HG03095 (cell line): Measurements from ENCODE around the gene PLXND1.
"Not testable (repeated sequence)": the region's sequence is repeated elsewhere in the genome, so short reads cannot be mapped to it uniquely, and the experiment has no call there.

Source experiments
- ATAC-seq: cut with Tn5 transposase; IDR thresholded peaks from one replicate; pipeline ENCODE4 v1.9.1; 2021; ENCODE audit warnings: moderate library complexity; ENCODE audit not compliant: unreplicated experiment

Gene PLXND1

DNA sequence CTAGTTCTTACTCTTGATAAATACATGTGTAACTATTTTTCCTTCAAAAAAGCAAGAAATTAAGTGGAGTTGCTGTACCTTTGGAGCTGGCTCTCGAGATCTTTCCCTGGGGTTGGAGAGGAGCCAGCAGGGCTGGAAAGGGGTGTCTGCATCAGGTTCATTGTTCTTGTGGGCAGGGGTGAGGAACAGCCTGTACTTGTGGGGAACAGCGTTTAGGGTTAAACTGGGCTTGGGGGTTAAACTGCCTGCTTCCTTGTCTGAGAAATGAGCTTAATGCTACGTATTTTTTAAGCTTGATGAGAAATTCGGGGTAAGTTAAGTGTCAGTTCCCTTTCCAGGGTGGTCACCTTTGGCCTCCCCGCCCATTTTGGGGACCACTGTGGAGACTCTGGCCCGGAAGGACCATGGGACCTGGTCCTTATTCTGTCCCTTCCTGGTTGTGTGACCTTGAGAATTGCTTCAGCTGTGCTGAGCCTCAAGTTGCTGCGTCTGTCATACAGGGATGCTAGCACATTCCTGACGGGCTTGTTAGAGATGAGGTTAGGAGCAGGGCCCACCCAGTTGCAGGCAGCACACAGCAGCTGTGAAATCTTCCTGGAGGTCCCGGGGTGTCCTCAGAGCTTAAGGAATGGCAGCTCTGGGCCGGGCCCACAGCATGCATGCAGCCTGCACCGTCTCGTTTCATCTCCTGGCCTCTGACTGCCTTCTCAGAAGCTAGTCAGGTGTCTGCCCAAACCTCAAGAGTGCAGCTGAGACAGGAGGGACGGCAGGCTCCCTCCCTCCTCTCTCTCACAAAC is 51.9 kb downstream of the PLXND1 start:
- no peak for ATAC-seq

DNA sequence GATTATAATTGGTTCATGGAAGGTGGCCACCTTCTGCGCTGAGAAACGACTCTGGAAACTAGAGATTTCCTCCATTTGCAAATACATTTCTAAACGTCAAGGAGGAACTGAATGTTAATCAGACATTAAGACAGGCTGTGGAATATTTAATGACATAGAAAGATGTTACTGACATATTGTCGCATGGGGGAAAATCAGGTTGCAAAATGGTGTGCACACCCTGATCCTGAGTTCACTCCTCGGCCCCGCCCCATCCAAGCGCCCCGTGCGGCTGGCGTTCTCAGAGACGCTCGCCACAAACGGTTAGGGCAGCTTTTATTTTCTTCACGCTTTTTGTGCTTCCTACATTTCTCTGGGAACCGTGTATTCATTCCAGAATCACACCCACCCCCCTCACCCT is 52.8 kb downstream of the PLXND1 start:
- no peak for ATAC-seq

DNA sequence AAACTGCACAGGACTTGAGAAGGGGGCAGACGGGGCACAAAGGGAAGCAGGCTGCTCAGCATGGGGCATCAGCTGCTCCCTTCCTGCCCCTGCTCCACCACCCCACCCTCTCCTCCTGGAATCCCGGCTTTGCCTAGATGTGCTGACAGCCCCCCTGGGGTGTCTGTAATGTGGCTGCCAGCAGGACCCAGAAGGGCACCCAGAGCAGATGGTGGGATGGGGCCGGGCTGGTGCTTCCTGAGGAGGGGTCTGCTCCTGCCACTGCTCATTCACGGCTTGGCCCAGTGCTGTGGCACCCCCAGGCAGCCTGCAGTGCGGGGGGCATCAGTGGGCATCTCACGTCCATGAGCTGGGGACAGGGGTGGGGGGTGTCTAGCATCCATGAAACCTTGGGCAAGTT is 53.3 kb downstream of the PLXND1 start:
- no peak for ATAC-seq

DNA sequence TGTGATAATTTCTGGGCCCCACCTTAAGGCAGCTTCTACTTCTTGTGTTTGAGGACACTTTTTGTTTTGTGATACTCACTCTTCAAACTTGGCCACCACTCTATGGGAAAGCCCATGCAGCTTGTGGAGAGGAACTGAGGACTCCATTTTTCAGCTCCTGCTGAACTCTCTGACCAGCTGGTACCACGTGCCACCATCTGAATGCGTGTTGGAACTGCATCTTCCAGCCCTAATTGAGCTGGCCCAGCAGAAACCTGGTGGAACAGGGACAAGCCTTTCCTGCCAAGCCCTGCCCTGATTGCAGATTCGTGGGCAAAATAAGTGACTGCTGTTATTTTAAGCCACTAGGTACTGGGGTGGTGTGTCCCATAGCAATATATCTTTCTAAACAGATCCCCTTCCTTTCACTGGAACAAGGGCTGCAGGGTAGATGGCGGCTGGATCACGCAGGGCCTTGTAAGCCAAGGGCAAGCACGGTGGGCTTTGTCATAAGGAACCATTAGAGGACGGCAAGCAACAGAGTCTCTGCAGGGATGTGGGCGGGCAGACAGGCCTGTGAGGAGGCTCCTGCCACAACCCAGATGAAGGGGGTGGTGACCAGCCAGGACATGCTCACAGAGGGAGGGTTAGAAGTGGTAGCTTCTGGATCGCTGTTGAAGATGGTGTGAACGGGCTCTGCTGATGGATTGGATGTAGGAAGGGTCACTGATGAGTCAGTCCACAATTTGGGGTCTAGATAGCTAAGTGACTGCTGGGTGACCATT is 54.0 kb downstream of the PLXND1 start:
- ATAC-seq, result no peak

DNA sequence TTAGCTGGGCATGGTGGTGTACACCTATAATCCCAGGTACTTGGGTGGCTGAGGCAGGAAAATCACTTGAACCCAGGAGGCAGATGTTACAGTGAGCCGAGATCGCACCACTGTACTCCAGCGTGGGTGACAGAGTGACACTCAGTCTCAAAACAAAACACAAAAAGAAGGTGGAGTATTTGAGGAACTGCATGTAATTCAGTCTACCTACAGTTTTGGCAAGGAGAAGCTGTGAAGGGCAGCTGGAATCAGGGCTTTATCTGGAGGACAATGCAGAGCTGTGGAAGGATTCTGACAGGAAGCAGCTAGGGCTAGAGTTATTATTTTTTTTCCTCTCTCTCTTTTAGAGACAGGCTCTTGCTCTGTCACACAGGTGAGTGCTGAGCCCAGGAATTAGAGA is 56.7 kb downstream of the PLXND1 start:
- ATAC-seq, result no peak

DNA sequence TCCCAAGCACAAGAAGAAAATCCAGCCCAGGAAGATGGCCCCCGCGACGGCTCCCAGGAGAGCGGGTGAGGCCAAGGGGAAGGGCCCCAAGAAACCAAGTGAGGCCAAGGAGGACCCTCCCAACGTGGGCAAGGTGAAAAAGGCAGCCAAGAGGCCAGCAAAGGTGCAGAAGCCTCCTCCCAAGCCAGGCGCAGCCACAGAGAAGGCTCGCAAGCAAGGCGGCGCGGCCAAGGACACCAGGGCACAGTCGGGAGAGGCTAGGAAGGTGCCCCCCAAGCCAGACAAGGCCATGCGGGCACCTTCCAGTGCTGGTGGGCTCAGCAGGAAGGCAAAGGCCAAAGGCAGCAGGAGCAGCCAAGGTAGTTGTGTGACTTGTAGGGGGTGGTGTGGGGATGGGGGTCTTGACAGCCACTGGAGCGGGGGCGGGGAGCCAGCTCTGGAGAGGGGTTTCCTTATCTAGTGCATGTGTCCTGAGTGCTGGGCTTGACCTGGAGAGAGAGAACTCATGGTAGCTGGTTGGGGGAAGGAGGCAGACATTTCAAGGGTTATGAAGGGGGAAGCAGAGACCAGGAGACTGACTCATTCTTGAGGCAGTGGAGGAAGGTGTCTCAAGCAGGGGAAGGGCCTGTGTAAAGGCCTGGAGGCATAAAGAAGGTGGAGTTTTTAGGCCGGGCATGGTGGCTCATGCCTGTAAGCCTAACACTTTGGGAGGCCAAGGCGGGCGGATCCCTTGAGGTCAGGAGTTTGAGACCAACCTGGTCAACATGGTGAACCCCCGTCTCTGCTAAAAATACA is 57.3 kb downstream of the PLXND1 start:
- ATAC-seq, result no peak

DNA sequence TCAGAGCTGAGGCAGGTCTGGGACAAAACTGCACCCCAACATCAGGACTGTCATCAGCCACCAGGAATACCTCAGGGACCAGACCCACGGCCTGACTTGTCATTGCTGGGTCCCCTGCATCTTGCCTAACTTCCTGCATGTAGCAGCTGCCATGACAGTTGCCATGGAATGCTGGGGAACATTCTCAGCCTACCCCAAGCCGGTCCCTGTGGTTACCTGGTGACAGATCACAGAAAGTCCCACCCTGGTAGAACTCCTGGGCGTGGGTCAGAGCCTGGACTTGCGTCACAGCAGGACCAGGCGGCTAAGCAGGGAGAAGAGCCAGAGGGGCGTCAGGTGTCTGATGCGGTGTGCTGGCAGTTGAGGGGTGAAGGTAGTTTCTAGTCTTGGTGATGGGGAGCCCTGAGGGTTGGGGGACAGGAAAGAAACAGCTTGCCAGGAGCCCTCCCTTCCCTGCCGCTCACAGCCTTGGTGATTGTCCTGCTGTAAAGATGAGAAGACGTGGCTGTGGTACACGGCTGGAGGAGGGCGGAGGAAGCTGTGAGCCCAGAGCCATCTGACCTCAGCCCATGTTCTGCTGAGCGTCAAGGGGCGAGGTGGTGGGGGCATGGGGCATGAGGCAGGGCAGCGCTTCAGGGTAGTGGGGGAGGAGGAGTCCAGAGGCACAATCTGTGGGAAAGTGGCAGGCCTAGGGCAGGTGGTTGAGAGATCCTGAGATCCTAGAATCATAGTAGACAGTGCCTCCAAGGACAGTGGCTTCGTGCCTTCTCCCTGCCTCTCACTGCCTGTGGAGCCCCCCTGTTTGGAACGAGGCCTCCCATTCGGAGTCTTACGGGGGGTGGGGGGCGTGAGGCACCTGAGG is 58.1 kb downstream of the PLXND1 start:
- ATAC-seq, result no peak

DNA sequence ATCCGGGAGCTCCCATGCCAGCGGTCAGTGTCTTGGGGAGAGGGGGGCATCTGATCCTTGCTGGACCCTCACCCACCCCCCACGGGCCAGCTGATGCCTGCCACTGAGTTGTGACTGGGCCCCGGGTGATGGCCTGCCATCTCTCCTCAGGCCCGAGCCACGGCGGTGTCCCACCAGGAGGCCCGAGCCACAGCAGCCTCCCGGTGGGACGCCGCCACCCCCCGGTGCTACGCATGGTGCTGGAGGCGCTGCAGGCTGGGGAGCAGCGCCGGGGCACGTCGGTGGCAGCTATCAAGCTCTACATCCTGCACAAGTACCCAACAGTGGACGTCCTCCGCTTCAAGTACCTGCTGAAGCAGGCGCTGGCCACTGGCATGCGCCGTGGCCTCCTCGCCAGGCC is 59.2 kb downstream of the PLXND1 start:
- no peak for ATAC-seq

DNA sequence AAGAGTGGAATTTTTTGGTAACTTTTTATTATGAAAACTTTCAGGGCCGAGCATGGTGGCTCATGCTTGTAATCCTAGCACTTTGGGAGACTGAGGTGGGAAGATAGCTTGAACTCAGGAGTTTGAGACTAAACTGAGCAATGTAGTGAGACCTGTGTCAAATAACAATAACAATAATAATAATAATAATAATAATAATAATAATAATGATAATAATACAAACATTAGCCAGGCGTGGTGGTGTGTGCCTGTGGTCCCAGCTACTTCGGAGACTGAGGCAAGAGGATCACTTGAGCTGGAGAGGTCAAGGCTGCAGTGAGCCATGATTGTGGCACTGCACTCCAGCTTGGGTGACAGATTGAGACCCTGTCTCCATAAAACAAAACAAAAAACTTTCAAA is 60.5 kb downstream of the PLXND1 start:
- not testable (repeated sequence) for ATAC-seq

DNA sequence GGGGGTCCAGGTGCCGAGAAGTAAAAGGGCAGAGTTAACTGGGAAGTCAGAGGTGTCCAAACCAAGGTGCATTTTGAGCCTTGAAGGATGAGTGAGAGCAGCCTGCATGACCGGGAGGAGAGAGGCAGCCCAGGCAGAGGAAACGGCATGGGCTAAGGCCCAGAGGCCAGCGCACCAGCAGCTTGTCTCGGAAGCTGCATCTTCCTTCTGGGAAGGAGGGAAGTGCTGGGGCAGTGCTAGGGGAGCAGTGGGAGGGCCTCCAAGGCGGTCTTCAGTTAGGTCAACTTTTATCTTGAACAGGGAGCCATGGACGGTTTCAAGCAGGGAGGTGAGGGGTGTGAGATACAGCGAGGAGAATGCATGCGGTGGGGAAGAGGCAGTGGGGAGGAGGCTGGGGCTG is 62.5 kb downstream of the PLXND1 start:
- ATAC-seq, result no peak

DNA sequence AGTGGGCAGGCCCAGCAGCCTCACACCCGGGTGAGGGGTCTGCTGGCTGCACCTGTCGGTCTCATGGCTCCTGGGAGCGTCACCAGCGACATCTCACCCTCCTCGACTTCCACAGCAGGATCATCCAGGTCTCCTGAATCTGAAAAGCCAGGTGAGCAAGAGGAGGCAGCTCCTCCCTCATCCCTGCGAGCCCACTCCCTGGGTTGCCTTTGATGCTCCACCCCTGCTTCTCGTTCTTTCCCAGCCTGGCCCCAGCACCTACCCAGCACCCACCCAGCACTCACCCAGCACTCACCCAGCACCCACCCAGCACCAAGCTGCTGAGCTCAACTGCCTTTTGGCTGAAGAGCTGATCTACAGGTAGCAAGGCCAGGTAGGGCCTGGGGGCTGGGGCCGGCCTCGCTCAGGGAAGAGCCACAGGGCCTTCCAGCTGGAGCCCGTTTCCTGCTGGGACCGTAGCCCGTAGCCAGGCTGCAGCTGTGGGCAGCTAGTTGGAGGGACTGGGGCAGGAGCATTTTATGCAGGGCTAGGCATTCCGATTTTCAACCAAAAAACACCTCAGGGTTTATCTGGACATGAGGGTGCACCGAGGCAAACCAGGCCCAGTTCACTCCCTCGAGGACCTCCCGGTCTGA is 63.2 kb downstream of the PLXND1 start, which contains the start of gene H1-8:
H1-8 (plus strand) TSS at position 20 of the 635 bp plus-strand sequence; CDS start at position 64, 44 bp downstream.
- ATAC-seq, result no peak

DNA sequence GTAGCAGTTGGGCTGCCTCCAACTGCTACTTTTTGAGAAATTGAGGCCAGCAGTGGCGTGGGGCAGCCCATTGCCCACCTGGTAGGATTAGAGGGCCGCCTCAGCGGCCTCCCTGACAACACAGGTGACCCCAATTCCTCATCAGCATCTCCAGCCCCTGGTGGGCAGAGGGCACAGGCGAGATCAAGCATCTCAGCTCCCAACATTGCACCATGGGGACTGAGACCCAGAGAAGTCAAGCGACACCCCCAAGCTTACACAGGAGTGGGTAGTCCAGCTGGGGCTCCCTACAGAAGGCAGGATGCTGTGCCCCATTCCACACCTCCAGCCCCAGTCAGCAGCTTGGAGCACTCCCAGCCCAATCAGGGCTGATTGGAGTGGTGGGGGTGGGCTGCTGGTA is 63.7 kb downstream of the PLXND1 start:
- ATAC-seq, result no peak

DNA sequence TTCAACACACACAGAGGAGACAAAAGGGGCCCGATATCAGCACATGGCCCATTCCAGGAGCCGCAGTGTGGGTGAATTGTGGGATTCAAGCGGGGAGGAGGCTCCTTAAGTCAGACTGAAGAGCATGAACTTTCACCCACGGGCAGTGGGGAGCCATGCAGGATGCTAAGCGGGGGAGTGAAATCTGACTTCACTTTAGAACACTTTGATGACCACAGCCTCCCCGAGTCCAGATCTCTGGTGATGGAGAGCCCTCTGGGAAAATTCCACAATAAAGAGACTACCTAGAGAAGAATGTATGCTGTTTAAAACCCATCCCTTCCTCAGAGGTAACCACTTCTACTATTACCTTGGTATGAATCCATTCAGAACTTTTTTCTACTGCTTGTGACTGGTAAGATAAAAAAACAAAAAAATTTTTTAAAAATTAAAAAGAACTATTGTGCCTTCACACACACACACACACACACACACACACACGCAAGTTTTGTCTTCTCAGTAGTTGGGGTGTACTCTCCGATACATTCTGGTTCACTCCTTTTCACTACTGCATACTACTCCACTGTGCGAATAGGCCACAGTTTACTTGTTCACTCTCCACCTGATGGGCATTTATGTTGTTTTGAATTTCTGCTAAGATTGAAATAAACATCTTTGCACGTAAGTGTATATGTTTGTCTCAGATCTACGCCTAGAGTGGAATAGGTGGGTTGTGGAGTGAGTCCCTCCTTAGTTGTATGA is 65.5 kb downstream of the PLXND1 start:
- ATAC-seq, result no peak

DNA sequence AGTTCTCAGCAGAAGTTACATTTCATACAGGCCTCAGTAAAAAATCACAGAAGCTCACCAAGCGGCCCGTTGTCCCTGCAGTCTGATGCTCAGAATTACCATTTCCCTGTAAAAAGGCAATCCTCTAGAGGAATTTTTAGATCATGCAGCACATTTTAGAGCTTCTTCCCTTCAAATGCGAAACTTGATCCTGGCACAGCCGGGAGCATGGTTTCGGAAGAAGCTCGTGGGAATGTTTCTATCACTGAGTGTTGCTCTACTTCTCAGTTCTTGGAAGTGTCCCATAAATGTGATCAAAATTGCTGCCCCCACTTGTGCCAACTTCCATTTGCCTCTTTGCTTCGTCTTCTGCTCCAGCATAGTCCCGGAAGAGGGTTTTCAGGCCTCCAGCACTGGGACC is 67.3 kb downstream of the PLXND1 start:
- ATAC-seq, result no peak

DNA sequence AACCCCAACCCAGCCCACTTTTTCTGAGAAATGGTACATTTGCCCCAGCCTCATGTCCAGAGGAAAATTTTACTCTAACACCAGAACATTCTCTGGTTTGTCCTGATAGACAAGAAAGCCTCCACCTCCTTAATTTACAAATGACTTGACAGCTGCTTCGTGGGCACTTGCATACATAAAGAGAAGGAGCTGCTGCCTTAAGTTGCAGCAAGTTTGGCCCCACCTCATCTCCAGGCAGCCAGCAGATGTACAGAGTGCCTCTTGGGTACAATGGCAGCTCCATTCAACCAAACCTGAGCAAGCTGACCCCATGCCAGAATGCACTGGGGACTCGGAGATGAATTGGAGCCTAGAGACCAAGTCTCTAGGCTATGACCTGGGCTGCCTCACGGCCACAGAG is 69.7 kb downstream of the PLXND1 start:
- ATAC-seq, result no peak

DNA sequence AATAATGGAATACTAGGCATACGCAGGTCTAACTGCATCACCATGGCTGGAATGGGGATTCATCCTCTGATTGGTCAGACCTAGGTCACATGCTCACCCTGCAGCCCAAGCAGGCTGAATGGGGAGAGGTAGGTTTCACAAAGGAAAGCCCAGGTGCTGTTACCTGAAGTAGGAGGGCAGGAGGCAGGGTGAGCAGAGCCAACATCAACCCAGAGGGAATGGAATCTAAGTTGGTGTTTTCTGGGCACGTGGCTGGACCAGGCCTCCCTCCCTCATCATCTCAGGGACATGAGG is 70.2 kb downstream of the PLXND1 start:
- no peak for ATAC-seq

DNA sequence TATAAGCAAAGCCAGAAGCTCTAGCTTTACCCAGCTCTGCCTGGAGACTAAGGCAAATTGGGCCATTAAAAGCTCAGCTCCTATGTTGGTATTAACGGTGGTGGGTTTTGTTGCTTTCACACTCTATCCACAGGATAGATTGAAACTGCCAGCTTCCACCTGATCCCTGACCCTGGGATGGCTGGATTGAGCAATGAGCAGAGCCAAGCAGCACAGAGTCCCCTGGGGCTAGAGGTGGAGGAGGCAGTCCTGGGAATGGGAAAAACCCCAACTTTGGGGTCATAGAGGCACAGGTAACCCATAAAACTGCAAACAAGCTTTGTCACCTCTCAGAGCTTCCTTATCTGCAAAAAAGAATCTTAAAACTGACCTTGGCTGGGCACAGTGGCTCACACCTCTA is 71.4 kb downstream of the PLXND1 start:
- no peak for ATAC-seq

DNA sequence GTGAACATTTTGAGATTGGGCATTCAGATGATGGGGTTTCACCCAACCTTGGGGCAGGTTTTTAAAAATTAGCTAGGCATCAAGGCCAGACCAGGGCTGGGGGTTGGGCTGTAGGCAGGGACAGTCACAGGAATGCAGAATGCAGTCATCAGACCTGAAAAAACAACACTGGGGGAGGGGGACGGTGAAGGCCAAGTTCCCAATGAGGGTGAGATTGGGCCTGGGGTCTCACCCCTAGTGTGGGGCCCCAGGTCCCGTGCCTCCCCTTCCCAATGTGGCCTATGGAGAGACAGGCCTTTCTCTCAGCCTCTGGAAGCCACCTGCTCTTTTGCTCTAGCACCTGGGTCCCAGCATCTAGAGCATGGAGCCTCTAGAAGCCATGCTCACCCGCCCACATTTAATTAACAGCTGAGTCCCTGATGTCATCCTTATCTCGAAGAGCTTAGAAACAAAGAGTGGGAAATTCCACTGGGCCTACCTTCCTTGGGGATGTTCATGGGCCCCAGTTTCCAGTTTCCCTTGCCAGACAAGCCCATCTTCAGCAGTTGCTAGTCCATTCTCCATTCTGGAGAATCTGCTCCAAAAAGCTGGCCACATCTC is 71.9 kb downstream of the PLXND1 start:
- no peak for ATAC-seq

DNA sequence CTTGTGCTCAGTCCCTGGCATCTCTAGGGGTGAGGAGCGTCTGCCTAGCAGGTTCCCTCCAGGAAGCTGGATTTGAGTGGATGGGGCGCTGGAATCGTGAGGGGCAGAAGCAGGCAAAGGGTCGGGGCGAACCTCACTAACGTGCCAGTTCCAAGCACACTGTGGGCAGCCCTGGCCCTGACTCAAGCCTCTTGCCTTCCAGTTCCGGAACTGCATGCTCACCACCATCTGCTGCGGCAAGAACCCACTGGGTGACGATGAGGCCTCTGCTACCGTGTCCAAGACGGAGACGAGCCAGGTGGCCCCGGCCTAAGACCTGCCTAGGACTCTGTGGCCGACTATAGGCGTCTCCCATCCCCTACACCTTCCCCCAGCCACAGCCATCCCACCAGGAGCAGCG is 73.1 kb downstream of the PLXND1 start:
- ATAC-seq, result no peak
